HG02973 (cell line): ENCODE data around the gene HES2.
A peak's percentile ranks its signal among the peaks of the same experiment; 100 is the strongest.
"Not testable (repeated sequence)": the region's sequence is repeated elsewhere in the genome, so short reads cannot be mapped to it uniquely, and the experiment has no call there.

Experiments used
- ATAC-seq: cut with Tn5 transposase; IDR thresholded peaks from one replicate; pipeline ENCODE4 v1.9.1; 2021; ENCODE audit warnings: moderate library complexity; ENCODE audit not compliant: unreplicated experiment

HES2 gene

DNA sequence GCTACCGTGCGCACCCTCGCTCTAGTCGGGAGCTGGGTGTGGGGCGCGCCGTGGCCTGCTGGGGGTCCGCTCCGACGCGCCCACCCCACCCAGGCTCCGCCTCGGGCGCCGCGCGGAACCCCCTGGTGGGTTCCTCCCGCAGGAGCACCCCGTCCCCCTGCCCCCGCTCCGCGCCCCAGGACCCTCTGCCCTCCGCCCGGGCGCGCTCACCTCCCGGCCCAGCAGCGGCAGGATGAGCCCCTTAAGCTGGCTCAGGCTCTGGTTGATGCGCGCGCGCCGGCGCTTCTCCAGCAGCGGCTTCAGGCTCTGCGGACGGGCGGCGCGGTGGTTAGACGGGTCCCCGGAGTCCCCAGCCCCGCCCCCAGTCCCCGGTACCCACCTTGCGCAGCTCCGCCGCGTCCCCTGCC is 319 bp downstream of the HES2 start:
- ATAC-seq = no peak

DNA sequence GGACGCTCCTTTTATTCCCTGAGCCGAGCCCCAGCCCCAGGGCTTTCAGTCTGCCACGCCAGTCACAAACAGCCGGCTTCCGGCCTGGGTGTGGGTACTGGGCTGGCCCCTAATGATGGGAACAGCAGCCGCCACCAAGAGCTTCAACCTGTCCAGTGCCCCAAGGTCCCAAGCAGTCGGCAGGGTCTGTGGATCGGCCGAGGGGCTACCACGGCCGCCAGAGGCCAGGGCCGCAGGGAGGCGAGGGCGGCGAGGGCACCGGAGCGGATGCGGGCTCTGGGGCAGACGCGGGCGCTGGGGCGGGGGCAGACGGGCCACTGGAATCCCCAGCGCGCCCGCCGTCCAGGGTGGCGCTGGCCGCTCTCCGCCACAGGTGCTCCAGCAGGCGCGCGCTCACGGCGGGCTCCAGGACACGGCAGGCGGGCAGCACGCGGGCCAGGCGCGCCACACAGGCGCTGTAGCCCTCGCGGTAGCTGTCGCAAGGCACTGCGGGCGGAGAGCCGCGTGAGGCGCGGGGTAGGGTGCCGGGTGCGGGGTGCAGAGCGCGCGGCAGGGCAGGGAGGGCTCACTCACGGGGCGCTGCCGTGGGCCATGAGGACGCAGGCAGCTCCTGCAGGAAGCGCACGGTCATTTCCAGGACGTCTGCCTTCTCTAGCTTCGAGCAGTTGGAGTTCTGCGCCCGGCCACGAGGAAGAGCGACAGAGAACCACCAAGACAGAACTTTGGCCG is 887 bp downstream of the HES2 start:
- ATAC-seq = no peak

GRCh38 chr1:6417961-6418667 is 1.6 kb downstream of the HES2 start:
- no peak for ATAC-seq

GRCh38 chr1:6416906-6417305 is 2.8 kb downstream of the HES2 start:
- ATAC-seq = no peak

DNA sequence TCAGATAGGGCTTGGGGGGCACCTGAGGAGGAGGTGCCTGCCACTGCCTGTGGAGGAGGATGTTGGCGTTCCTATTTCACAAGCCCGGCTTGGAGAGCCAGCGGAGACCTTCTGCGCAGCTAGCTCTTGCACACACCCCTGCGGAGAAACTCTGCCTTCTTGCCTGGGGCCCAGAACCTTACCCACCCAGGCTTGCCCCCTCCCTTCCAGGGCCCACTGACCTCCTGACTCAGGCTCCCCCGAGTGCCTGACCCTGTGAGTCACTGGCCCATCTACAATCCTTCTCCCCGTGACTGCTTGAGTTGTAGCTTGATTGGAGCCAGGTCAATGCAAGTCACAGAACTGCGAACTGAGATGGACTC is 3.4 kb downstream of the HES2 start:
- ATAC-seq = no peak

GRCh38 chr1:6414881-6415626 is 4.7 kb downstream of the HES2 start:
- ATAC-seq = no peak

GRCh38 chr1:6414443-6414844 is 5.3 kb downstream of the HES2 start:
- no peak for ATAC-seq

- ATAC-seq = no peak
Measured at GRCh38 chr1:6412896-6413295, 6.8 kb downstream of the HES2 start.

DNA sequence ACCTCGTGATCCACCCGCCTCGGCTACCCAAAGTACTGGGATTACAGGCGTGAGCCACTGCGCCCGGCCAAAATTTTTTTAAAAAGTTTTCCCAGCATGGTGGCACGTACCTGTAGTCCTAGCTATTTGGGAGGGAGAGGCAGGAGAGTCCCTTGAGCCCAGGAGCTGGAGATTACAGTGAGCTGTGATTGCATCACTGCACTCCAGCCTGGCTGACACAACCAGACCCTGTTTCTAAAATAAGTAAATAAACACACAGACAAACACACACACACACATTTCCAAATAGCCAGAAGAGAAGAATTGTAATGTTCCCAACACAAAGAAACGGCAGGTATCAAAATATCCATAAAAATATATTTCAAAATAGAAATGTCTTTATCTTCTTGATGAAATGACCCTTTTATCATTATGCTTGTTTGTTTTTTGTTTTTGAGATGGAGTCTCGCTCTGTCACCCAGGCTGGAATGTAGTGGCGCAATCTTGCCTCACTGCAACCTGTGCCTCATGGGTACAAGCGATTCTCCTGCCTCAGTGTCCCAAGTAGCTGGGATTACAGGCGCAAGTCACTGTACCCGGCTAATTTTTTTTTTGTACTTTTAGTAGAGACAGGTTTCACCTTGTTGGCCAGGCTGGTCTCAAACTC is 9.3 kb downstream of the HES2 start:
- ATAC-seq = no peak

- no peak for ATAC-seq
Measured at GRCh38 chr1:6409733-6410132, 10.0 kb downstream of the HES2 start.

DNA sequence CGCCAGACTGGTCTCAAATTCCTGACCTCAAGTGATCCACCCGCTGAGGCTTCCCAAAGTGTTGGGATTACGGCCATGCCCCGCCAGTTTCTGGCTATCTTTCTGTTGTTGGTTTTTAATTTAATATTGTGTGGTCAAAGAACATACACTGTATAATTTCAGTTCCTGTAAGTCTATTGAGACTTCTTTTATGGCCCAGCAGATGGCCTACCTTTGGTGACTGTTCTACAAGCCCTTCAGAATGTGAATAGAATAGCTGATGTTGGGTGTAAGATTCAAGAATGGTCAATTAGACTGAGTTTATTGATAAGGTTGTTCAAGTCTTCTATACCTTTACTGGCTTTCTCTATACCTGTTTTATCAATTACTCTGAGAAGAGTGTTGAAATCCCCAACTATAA is 10.7 kb downstream of the HES2 start:
- ATAC-seq = no peak

GRCh38 chr1:6408023-6408422 is 11.7 kb downstream of the HES2 start:
- no peak for ATAC-seq

DNA sequence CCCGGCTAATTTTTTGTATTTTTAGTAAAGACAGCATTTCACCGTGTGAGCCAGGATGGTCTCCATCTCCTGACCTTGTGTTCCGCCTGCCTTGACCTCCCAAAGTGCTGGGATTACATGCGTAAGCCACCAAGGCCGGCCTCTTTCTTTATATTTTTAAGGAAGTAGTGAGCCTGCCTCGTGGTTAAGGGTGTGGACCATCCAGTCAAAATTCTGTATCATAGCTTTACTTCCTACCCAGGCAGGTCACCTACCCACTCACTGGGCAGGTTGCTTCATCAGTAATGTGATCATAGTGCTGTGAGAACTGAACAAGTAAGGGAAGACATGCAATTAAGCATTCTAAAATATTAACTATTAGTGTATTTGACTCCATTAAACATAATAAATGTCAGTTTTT is 18.0 kb downstream of the HES2 start:
- no peak for ATAC-seq

DNA sequence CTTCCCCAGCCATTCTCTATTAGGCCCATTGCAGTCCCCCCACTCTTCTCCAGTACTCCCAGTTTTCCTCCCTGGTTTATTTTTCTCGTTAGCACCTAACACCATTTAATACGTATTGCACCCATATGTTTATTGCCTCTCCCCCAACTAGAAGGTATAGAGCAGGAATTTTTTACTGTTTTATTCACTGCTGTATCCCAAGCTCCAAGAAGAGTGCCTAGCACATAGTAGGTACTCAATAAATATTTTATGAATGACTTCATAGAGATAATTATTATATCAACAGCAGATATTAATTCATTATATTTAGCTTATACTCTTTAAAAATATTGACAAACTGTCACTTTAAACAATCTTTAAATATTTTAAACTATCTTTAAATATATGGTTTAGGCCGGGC is 20.4 kb downstream of the HES2 start:
- ATAC-seq = no peak

GRCh38 chr1:6397844-6398441 is 21.8 kb downstream of the HES2 start:
- ATAC-seq = no peak

DNA sequence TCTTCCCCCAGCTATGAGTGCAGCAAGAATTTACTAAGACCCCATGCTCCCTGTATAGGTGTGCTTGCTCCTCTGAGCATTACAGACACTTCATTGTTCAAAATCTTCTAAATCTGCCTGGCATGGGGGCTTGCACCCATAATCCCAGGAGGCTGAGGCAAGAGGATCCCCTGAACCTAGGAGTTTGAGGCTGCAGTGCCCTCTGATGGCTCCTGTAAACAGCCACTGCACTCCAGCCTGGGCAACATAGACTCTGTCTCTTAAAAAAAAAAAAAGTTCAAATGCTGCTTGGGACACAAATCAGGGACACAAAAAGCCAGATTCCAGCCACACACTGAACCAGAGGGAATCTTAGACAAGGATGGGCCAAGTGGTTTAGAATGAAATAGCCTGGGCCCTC is 22.7 kb downstream of the HES2 start:
- no peak for ATAC-seq

DNA sequence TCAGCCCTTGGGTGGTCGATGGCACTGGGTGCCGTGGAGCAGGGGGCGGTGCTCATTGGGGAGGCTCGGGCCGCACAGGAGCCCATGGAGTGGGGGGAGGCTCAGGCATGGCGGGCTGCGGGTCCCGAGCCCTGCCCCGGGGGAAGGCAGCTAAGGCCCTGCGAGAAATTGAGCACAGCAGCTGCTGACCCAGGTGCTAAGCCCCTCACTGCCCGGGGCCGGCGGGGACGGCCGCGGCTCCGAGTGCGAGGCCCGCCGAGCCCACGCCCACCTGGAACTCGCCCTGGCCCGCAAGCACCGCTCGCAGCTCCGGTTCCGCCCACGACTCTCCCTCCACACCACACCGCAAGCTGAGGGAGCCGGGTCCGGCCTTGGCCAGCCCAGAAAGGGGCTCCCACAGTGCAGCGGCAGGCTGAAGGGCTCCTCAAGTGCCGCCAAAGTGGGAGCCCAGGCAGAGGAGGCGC is 23.9 kb downstream of the HES2 start:
- ATAC-seq = not testable (repeated sequence)

GRCh38 chr1:6395130-6395529 is 24.6 kb downstream of the HES2 start:
- ATAC-seq = not testable (repeated sequence)

- peak; percentile 78 for ATAC-seq
Measured at GRCh38 chr1:6393400-6394187, 26.1 kb downstream of the HES2 start, which contains the start of gene ACOT7. TSS of gene ACOT7 (minus strand) at chr1:6393767. CDS start at chr1:6393399, 368 bp downstream.

DNA sequence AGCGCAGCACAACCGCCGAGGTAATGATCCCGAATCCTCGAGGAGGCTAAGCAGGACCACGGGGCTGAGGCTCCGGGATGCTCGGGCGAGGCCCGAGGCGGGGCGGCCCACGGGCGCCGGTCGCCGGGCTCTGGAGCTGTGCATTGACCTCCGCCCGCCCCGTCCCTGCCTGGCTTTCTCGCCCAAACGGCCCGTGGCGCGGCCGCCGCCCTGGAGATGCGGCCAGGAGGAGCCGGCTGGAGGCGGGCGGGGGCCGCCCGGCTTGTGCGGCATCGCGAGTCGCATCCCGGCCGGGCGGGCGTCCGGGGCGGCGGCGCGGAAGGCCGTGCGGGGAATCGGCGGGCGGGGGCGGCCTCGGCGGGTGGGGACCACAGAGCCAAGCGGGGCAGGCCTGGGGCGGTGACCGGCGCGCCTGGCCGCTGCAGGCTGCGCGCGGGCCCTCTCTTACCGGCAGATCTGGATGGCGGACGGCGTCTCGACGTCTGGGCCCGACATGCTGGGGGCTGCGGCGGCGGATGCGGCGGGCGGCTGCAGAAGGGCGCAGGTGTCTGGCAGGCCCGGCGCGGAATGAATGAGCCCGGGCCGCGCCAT is 26.8 kb downstream of the HES2 start:
- ATAC-seq = peak; percentile 22
